OCI-LY1 (cell line): ENCODE data around the gene DPAGT1.

Experiments
- CTCF ChIP-seq: fragments of 200-600 bp; sonication (generic), shearing (Covaris generic); IDR thresholded peaks from 2 replicates; pipeline ENCODE4 v1.5.1; 2017; ENCODE audit warnings: mild to moderate bottlenecking, antibody characterized with exemption, low read length, moderate library complexity, mixed read lengths
- EZH2 ChIP-seq: fragments of 200-600 bp; sonication (generic), shearing (Covaris generic); IDR thresholded peaks from 2 replicates; pipeline ENCODE4 v1.8.0; 2017; ENCODE audit warnings: borderline replicate concordance, mixed run types, mild to moderate bottlenecking, antibody characterized with exemption, low read length, moderate library complexity, mixed read lengths

- no peak for TF ChIP-seq CTCF
- no peak for TF ChIP-seq EZH2
Measured at GRCh38 chr11:119111361-119111925, 9.8 kb upstream of the DPAGT1 start.
